Mammary microvascular endothelial cell (primary cell): Measurements from ENCODE around the gene NDUFS1. TPM values are rescaled to one million over a fixed set of nuclear protein-coding genes. Genes with fewer than 3 reads are reported as not detected.

Experiments
- total RNA-seq: library from RNA; depleted of rRNA; stranded (reverse); fragments of >200 nt; gene quantifications from 2 replicates; pipeline ENCODE4 v1.2.3, GENCODE V29; 2015

The NDUFS1 gene
- 103 and 104 TPM in 2 replicates for total RNA-seq

GRCh38 chr2:206159346-206160124 lies at the start of gene NDUFS1, which contains the start of gene EEF1B2:
TSS of gene NDUFS1 (minus strand) at chr2:206159444. CDS start at chr2:206153678, 5,766 bp downstream.
TSS of gene EEF1B2 (plus strand) at chr2:206159895. CDS start at chr2:206159980, 85 bp downstream.

GRCh38 chr2:206085742-206086445 lies 73.3 kb downstream of the NDUFS1 start, which contains the start of gene INO80D:
TSS of gene INO80D (minus strand) at chr2:206086174. CDS start at chr2:206063016, 23,158 bp downstream.

Other genes with a start within 250 kb of the NDUFS1 start
- gene INO80D, start 73.3 kb downstream of the NDUFS1 start, total RNA-seq, result 5.2 and 6.4 TPM in 2 replicates
- gene EEF1B2, start 451 bp upstream of the NDUFS1 start, total RNA-seq, result 452 and 462 TPM in 2 replicates
- 2.4 and 3.0 TPM in 2 replicates for gene ZDBF2, start 115.2 kb upstream of the NDUFS1 start, total RNA-seq